Activated T-cell treated with anti-CD3 and anti-CD28 coated beads for 1 hour (primary cell): Measurements from ENCODE around the gene AGER.
A peak's percentile ranks its signal among the peaks of the same experiment; 100 is the strongest.
"Not testable (repeated sequence)": the region's sequence is repeated elsewhere in the genome, so short reads cannot be mapped to it uniquely, and the experiment has no call there.

ENCODE experiments used
- DNase-seq: peaks from one replicate; pipeline ENCODE4 v3.0.0-alpha.2; 2020; ENCODE audit warnings: low read depth

The AGER gene

GRCh38 chr6:32198866-32199265 is 14.8 kb upstream of the AGER start:
- no peak for DNase-seq

- DNase-seq = no peak
Observed at GRCh38 chr6:32198345-32198696, 14.3 kb upstream of the AGER start.

- DNase-seq = no peak
Observed at GRCh38 chr6:32196682-32197616, 12.9 kb upstream of the AGER start.

- DNase-seq = peak; percentile 32
Observed at GRCh38 chr6:32195902-32196681, 12.0 kb upstream of the AGER start.

GRCh38 chr6:32195652-32195901 is 11.5 kb upstream of the AGER start:
- DNase-seq = peak; percentile 99

DNA sequence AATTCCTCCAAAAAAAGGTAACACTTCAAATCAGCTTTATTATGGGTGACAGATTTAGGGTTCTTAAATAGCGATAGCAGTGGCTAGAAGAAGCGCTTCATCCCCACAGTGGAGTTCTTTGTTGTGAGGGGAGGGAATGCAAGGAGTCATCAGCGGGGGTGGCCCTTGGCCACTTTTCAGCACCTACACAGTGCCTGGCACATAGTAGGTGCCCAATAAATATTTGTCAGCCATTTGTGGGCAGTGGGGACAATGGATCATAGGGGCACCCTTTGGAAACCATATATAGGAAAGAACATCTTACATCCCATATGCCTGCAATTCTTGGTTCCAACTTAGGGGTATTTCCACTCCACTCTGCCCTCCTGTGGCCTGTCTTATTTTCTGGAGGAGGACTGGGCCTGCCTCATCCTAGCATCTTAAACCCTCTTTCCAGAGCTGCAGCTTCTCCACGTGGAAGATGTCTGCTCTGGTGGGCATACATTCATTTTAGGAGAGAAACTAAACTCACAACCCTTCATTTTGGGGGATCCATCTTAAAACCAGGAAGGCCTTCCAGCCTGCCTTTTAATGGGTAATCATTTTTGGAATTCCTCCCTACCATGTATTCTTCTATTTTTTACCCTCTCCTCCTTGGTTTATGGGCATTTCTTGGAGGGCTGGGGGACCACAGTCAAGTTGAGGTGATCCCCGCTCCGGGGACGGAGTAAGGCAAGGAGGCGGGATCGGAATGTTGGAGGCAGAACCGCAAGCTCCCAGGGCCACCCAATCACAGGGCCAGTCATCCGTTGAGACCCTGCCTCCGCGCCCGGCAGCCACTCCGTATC is 11.0 kb upstream of the AGER start:
- no peak for DNase-seq

GRCh38 chr6:32194388-32194787 is 10.3 kb upstream of the AGER start:
- DNase-seq = no peak

GRCh38 chr6:32193096-32193495 is 9.0 kb upstream of the AGER start:
- DNase-seq = not testable (repeated sequence)

DNA sequence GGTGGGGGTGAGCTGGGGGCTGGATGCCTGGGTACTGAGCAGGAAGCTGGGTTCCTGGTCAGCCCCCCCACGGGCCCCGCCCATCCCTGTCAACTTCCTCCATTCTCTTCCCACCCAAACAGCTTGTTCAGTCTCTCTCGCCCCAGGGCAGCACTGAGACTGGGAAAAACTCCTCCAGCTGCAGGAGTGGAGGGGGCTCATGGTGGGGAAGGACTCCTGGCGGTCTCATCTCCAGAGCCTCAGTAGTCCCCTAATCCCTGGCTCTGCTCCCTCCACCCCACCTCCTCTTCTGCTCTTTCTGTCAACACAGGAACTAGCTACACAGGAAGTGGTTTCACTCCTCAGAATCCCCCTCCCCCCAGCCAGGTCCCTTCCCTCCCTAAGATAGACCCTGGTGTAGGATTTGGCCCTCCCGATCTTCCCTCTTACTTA is 8.6 kb upstream of the AGER start, which contains the start of gene GPSM3:
GPSM3 (minus strand) TSS at position 36 of the 432 bp plus-strand sequence. CDS start 130 bp downstream, outside the sequence.
- peak; percentile 38 for DNase-seq

DNA sequence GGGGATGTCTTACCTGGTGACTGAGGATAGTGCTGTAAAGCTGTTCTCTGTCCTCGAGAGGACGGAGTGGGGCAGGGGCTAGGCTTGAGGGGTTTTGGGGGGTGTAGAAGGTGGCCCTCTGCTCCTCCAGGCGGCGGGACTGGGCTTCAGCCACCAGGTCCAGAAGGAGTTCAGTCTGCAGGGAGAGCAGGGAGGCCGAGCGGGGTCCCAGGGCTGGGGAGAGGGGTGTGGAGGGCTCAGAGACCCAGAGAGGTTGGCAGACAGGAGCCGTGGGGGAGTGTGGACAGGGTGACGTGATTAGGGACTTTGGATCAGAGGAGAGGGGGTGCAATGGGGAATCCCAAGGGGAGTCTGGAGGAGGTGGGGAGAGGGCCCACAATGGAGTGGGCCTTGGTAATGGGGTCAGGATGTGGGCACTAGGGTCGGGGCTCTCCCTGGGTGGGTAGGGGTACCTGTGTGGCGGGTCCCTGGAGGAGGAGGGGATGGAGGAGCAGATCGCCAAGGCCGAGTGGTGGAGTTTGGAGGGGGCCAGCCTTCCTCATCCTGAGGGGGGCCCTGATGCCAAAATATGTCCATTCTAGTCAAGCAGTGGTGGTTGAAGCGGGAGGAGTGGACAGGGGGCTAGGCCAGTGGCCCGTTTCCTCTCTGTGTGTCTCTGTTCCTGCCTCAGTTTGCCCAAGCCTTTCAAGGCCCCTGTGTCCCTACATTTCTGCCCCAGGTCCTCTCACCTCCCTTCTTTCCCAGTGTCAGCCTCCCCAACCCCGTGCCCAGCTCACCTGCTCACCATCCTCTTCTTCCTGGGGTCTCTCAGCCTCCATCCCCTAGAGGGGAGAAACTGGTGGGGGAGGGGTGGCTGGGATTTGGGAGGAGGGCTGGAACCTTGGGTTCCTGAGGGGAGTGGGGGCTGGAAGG is 7.9 kb upstream of the AGER start:
- DNase-seq = no peak

DNA sequence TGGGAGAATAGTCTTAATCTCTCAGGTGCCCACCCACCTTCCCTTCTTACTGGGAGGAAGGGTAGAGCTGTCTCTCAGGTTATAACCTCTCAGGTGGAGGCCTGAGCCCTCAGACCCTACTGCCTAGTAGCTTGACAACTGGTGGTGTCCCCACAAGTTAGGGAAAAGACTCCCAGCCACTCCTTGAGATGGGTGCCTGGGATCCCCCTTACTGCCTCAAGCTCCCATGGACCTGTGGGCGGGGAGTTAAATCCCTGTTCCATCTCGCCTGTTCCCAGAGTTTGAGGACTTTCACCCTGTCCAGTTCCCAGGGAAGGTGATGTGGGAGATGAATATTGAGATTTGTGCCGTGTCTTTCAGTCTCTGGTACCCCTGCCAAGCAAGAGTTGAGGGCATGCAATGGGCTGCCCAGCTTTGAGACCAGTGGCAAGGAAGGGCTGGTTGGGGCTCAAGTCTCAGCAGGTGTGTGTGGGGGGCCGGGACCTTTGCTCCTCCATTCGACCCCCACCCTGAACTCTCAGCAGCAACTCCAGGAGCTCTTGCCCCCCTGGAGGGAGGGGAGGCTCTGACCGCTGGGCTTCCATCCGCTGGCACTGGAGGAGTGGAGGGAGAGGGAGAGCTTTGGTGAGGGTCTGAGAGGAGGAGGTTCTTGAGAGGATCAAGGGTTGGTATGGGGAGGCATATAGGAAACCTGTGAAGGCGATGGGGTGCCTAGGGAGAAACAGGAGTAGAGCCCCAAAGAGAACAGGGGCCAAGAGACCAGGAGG is 7.0 kb upstream of the AGER start:
- no peak for DNase-seq

DNA sequence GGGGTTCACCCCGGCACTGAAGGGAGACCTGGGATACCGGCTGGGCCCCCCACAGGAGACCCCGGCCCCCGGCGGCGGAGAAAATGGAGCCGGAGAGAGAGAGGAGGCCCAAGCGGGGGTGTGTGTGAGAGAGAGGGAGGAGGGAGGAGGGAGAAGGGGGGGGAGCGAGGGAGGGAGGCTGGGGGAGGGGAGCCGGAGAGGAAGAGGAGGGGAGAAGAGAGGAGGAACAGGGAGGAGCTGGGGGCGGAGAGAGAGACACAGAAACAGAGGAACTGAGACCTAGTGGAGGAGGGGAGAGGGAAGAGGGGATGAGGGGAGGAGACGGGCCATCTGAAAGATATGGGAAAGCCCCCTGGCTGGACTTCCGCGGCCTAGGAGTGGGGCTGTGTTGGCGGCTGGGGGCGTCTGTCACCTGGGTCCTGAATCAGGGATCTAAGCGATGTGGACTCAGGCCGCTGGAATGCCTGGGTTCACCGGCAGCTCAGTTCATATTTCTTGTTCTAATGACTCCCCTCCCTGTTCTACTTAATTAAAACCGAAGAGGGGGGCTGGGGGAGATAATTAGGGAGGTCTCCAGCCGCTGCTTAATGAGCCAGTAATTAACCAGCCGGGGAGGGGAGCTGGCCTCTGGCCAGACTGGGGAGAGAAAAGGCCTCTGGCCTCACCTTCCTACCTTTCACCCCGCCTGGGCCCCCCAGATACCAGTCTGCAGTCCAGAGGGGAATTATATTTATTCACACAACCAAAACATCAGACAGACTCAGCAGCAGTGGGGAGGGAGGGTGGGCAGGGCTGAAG is 6.2 kb upstream of the AGER start, which contains the start of gene PBX2:
PBX2 (minus strand) TSS at position 149 of the 798 bp plus-strand sequence. CDS start 287 bp downstream, outside the sequence.
- peak; percentile 83 for DNase-seq

DNA sequence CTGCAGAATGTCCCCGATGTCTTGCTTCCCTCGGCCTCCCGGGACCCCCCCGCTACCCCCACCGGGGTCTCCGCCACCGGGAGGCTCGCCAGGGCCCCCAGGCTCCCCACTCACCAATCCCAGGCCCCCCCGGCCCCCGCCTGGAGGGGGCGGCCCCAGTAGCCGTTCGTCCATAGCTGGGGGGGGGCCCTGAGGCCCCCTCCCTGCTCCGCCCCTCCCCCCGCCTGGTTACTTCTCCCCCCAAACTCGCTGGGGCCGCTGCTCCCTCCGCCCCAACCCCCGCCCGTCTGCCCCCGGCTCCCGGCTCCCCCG is 5.6 kb upstream of the AGER start:
- DNase-seq = no peak

DNA sequence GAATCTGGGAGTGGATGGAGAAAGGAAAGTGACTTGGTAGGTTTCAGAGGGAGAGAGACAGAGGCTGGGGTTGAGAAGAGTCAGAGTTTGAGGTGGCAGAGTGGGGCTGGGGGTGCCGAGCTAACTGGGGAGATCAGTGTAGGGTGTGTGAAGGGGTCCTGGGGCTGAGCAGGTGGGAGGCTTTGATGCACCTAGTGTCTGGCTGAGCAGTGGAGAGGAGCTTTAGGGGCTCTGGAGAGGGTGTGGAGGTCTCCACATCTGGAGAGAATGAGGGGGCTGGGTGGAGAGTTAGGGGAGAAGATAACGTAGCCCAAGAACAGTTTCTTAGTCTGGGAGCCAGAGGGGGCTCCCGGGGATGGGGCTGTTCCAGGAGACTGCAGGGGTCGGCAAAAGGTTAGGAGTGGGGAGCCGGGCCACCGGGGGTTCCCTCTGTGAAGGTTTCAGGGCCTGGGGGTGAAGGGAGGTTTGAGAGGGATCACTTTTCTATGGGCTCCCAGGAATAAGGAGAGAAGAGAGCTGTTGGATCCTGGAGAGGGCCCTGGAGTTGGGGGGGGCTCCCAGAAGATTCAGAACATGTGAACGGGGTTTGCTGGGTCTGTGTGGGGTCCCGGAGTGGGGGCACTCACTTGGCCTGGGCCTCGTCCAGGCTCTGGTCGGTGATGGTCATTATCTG is 5.2 kb upstream of the AGER start:
- DNase-seq = no peak

GRCh38 chr6:32188381-32189068 is 4.5 kb upstream of the AGER start:
- DNase-seq = no peak

- not testable (repeated sequence) for DNase-seq
Observed at GRCh38 chr6:32187725-32188380, 3.8 kb upstream of the AGER start.

DNA sequence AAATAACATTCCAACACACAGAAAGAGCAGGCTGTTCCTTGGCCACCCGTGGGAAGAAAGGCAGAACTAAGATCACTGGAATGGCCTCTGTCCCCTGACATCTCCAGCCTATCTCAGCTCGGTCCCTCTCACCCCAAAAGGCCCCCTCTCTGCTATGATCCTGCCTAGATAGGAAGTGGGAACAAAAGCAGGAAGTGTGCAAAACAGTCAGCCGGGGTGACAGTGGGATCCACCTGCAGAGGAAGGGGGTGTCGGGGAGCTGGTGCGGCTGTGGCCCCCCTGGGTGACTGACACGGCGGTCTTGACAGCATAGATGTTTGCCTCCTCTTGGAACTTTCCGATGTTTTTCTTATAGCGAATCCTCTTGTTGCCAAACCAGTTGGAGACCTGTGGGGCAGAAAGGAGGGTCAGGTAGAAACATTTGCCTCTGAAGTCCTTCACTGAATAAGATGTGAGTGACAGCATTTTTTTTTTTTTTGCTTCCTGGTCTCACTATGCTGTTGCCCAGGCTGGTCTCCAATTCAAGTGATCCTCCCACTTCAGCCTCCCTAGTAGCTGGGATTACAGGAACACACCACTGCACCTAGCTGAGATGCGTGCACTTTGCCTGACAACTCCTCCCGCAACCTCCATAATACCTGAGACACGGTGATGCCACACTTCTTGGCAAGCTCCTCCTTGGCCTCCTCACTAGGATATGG is 3.1 kb upstream of the AGER start:
- no peak for DNase-seq
